Measurements from ENCODE around the gene GPR25. TPM values are rescaled to one million over a fixed set of nuclear protein-coding genes. Genes with fewer than 3 reads are reported as not detected.

GPR25 gene
- total RNA-seq, 1 experiment from 2014 or later, result not detected

Other genes starting within 250 kb of the GPR25 start
- 9.6 and 11.2 TPM in 2 replicates for gene DDX59, start 203.1 kb upstream of the GPR25 start, total RNA-seq (2014; rRNA removed; shearing (Covaris generic))
- 18.7 and 23.5 TPM in 2 replicates for gene CAMSAP2, start 134.1 kb upstream of the GPR25 start, total RNA-seq (2014; rRNA removed; shearing (Covaris generic))
- gene INAVA, start 21.9 kb downstream of the GPR25 start, total RNA-seq (2014; rRNA removed; shearing (Covaris generic)), result 16.1 and 19.8 TPM in 2 replicates
- gene KIF21B, start 150.7 kb downstream of the GPR25 start, total RNA-seq (2014; rRNA removed; shearing (Covaris generic)), result 0.61 and 0.66 TPM in 2 replicates
- 0.15 and 0.24 TPM in 2 replicates for gene CACNA1S, start 239.4 kb downstream of the GPR25 start, total RNA-seq (2014; rRNA removed; shearing (Covaris generic))

Measured in SJCRH30 (cell line).